GM12878 (cell line): Measurements from ENCODE around the gene CLEC1A.

Source experiments
- HDGF ChIP-seq: fragments of 450-650 bp; IDR thresholded peaks from 2 replicates; pipeline ENCODE4 v1.6.1; 2016; ENCODE audit warnings: antibody characterized with exemption
- IRF3 ChIP-seq: fragments of 450-650 bp; IDR thresholded peaks from 2 replicates; pipeline ENCODE4 v1.6.1; 2014; ENCODE audit warnings: mild to moderate bottlenecking
- MAX ChIP-seq: IDR thresholded peaks from 2 replicates; pipeline ENCODE4 v1.6.1; 2012; ENCODE audit warnings: low read depth, low read length, improper control_type of control experiment
- PBX3 ChIP-seq: IDR thresholded peaks from 2 replicates; pipeline ENCODE4 v1.6.1; 2011; ENCODE audit warnings: mild to moderate bottlenecking, low read depth, low read length, moderate library complexity; ENCODE audit not compliant: insufficient replicate concordance
- POLR2A ChIP-seq: IDR thresholded peaks from 2 replicates; pipeline ENCODE4 v1.6.1; 2011; ENCODE audit warnings: low read depth, mild to moderate bottlenecking, low read length
- POLR2AphosphoS2 ChIP-seq: IDR thresholded peaks from 2 replicates; pipeline ENCODE4 v1.6.1; 2011; ENCODE audit warnings: low read depth, mild to moderate bottlenecking, low read length, improper control_type of control experiment, moderate library complexity
- POLR2AphosphoS5 ChIP-seq: IDR thresholded peaks from 2 replicates; pipeline ENCODE4 v1.6.1; 2011; ENCODE audit warnings: mild to moderate bottlenecking, low read length, inconsistent platforms
- ZBTB11 ChIP-seq: fragments of 450-650 bp; formaldehyde crosslinking; IDR thresholded peaks from 2 replicates; pipeline ENCODE4 v1.5.0; 2022; ENCODE audit warnings: mild to moderate bottlenecking, missing genetic modification characterization
- ZBTB33 ChIP-seq: fragments of 450-650 bp; IDR thresholded peaks from 2 replicates; pipeline ENCODE4 v1.6.1; 2017; ENCODE audit warnings: mild to moderate bottlenecking

DNA sequence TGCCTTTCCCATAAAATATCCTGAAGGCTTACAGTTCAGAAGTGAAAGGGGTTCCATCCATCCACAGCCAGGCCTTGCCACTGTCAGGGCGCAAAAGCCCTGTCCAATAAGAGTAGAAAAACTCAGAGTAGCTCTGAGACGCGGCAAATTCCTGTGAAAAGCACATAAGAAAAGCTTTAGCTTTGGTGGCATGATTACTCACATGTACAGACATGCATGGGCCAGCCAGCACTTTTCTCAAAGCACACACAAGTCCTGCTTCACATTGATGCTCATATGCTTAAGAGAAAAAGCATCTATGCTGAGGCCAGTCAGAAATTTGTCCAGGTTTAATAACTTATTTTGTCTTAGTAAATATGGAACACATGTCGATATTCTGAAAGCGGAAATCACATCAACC is 25.5 kb downstream of the CLEC1A start:
- TF ChIP-seq PBX3 (no peak), POLR2AphosphoS5 (no peak), HDGF (no peak), POLR2A (no peak), POLR2AphosphoS2 (no peak), IRF3 (no peak), ZBTB11 (CRISPR knock-in tag) (no peak), ZBTB33 (no peak), MAX (no peak)
